ENCODE data around the gene C10orf62. TPM values are rescaled to one million over a fixed set of nuclear protein-coding genes. Genes with fewer than 3 reads are reported as not detected.

C10orf62 gene
- total RNA-seq, 2 experiments from 2014 or later = not detected

GRCh38 chr10:97590748-97591495, 1.4 kb downstream of the C10orf62 start:
- ChIA-PET CTCF (interaction anchor here (1.3 kb wide), 1 partner anchor 381 kb away, joined by 4 read pairs; no protein-coding TSS in a partner anchor), POLR2A (no interaction called here)
- intact Hi-C loops (cut with micrococcal nuclease) = no loop called here
- H3K9me3 Mint-ChIP-seq = no peaks in the 10 kb centered on the region
- H3K27me3 Mint-ChIP-seq = no peaks in the 10 kb centered on the region
- no peak overlapping the region for H3K4me3 Mint-ChIP-seq
- no peak overlapping the region for H3K27ac Mint-ChIP-seq
- no peaks in the 10 kb centered on the region for H3K4me1 Mint-ChIP-seq (ENCODE audit: low read depth)
- DNase-seq = no peak
- H3K36me3 Mint-ChIP-seq = no peaks in the 10 kb centered on the region

GRCh38 chr10:97593421-97593820, 3.9 kb downstream of the C10orf62 start:
- CTCF ChIA-PET = no interaction called here
- POLR2A ChIA-PET = no interaction called here
- Mint-ChIP-seq H3K4me3 (no peak overlapping the region), H3K36me3 (no peaks in the 10 kb centered on the region), H3K9me3 (no peaks in the 10 kb centered on the region), H3K27me3 (no peaks in the 10 kb centered on the region), H3K4me1 (ENCODE audit: low read depth) (no peaks in the 10 kb centered on the region), H3K27ac (no peak overlapping the region)
- DNase-seq = no peak
- intact Hi-C loops (cut with micrococcal nuclease) = no loop called here

GRCh38 chr10:97596101-97597082, 6.9 kb downstream of the C10orf62 start:
- H3K36me3 Mint-ChIP-seq = no peaks in the 10 kb centered on the region
- ChIA-PET CTCF (interaction anchor here (0.7 kb wide), 1 partner anchor 314 kb away, joined by 3 read pairs; no protein-coding TSS in a partner anchor), POLR2A (interaction anchor here (0.6 kb wide), 1 partner anchor 196 kb away, joined by 3 read pairs; no protein-coding TSS in a partner anchor)
- no peaks in the 10 kb centered on the region for H3K9me3 Mint-ChIP-seq
- no peak overlapping the region for H3K27ac Mint-ChIP-seq
- no peaks in the 10 kb centered on the region for H3K27me3 Mint-ChIP-seq
- no peak for DNase-seq
- intact Hi-C loops (cut with micrococcal nuclease) = no loop called here
- no peak overlapping the region for H3K4me3 Mint-ChIP-seq
- H3K4me1 Mint-ChIP-seq (ENCODE audit: low read depth) = no peaks in the 10 kb centered on the region

GRCh38 chr10:97597778-97598177, 8.3 kb downstream of the C10orf62 start:
- POLR2A ChIA-PET = no interaction called here
- Mint-ChIP-seq H3K9me3 (no peaks in the 10 kb centered on the region), H3K4me1 (ENCODE audit: low read depth) (no peaks in the 10 kb centered on the region), H3K27ac (no peak overlapping the region), H3K27me3 (no peaks in the 10 kb centered on the region), H3K36me3 (no peaks in the 10 kb centered on the region), H3K4me3 (no peak overlapping the region)
- DNase-seq = no peak
- CTCF ChIA-PET = interaction anchor here (0.8 to 1.3 kb wide), 3 partner anchors 15 to 63 kb away, joined by 3 read pairs; no protein-coding TSS in a partner anchor
- intact Hi-C loops (cut with micrococcal nuclease) = no loop called here

- ChIA-PET CTCF (interaction anchor here (0.8 to 1.7 kb wide), 4 partner anchors 14 to 64 kb away, joined by 3 to 5 read pairs (median 3); partner anchors contain the start of gene ANKRD2), POLR2A (no interaction called here)
- intact Hi-C loops (cut with micrococcal nuclease) = no loop called here
- H3K27me3 Mint-ChIP-seq = no peaks in the 10 kb centered on the region
- H3K9me3 Mint-ChIP-seq = no peaks in the 10 kb centered on the region
- no peaks in the 10 kb centered on the region for H3K36me3 Mint-ChIP-seq
- H3K27ac Mint-ChIP-seq = no peak overlapping the region
- no peaks in the 10 kb centered on the region for H3K4me1 Mint-ChIP-seq (ENCODE audit: low read depth)
- H3K4me3 Mint-ChIP-seq = no peak overlapping the region
- no peak for DNase-seq
Observed at GRCh38 chr10:97598407-97599271, 9.1 kb downstream of the C10orf62 start.

- Mint-ChIP-seq H3K36me3 (no peaks in the 10 kb centered on the region), H3K27ac (no peak overlapping the region), H3K4me3 (no peak overlapping the region), H3K4me1 (ENCODE audit: low read depth) (no peaks in the 10 kb centered on the region), H3K9me3 (no peaks in the 10 kb centered on the region), H3K27me3 (no peaks in the 10 kb centered on the region)
- no peak for DNase-seq
- intact Hi-C loops (cut with micrococcal nuclease) = no loop called here
- ChIA-PET CTCF (interaction anchor here (1.7 kb wide), 1 partner anchor 27 kb away, joined by 5 read pairs; the partner anchor contains the start of gene ANKRD2), POLR2A (no interaction called here)
Observed at GRCh38 chr10:97599272-97599619, 9.7 kb downstream of the C10orf62 start.

- H3K36me3 Mint-ChIP-seq = no peaks in the 10 kb centered on the region
- no peak overlapping the region for H3K27ac Mint-ChIP-seq
- H3K4me1 Mint-ChIP-seq (ENCODE audit: low read depth) = no peaks in the 10 kb centered on the region
- H3K4me3 Mint-ChIP-seq = no peak overlapping the region
- no peak for DNase-seq
- ChIA-PET POLR2A (no interaction called here), CTCF (interaction anchor here (1.7 kb wide), 1 partner anchor 29 kb away, joined by 5 read pairs; the partner anchor contains the start of gene ANKRD2)
- no peaks in the 10 kb centered on the region for H3K9me3 Mint-ChIP-seq
- intact Hi-C loops (cut with micrococcal nuclease) = no loop called here
- no peaks in the 10 kb centered on the region for H3K27me3 Mint-ChIP-seq
Observed at GRCh38 chr10:97600616-97601015, 11.1 kb downstream of the C10orf62 start.

GRCh38 chr10:97601268-97602215, 12.0 kb downstream of the C10orf62 start:
- DNase-seq = no peak
- Mint-ChIP-seq H3K9me3 (no peaks in the 10 kb centered on the region), H3K36me3 (no peaks in the 10 kb centered on the region), H3K4me1 (ENCODE audit: low read depth) (no peaks in the 10 kb centered on the region), H3K4me3 (no peak overlapping the region), H3K27ac (no peak overlapping the region), H3K27me3 (no peaks in the 10 kb centered on the region)
- ChIA-PET CTCF (no interaction called here), POLR2A (no interaction called here)
- intact Hi-C loops (cut with micrococcal nuclease) = no loop called here

- CTCF ChIA-PET = interaction anchor here (0.8 kb wide), 1 partner anchor 35 kb away, joined by 3 read pairs; no protein-coding TSS in a partner anchor
- no peak overlapping the region for H3K4me3 Mint-ChIP-seq
- no peak for DNase-seq
- no peaks in the 10 kb centered on the region for H3K36me3 Mint-ChIP-seq
- POLR2A ChIA-PET = no interaction called here
- H3K4me1 Mint-ChIP-seq (ENCODE audit: low read depth) = no peaks in the 10 kb centered on the region
- no peaks in the 10 kb centered on the region for H3K9me3 Mint-ChIP-seq
- no peaks in the 10 kb centered on the region for H3K27me3 Mint-ChIP-seq
- no peak overlapping the region for H3K27ac Mint-ChIP-seq
- intact Hi-C loops (cut with micrococcal nuclease) = no loop called here
Observed at GRCh38 chr10:97607095-97607636, 17.6 kb downstream of the C10orf62 start.

GRCh38 chr10:97608991-97609561, 19.6 kb downstream of the C10orf62 start:
- no peaks in the 10 kb centered on the region for H3K36me3 Mint-ChIP-seq
- no peak overlapping the region for H3K27ac Mint-ChIP-seq
- H3K4me1 Mint-ChIP-seq (ENCODE audit: low read depth) = no peaks in the 10 kb centered on the region
- DNase-seq = no peak
- CTCF ChIA-PET = interaction anchor here (0.5 kb wide), 1 partner anchor 639 kb away, joined by 3 read pairs; no protein-coding TSS in a partner anchor
- intact Hi-C loops (cut with micrococcal nuclease) = no loop called here
- POLR2A ChIA-PET = no interaction called here
- no peaks in the 10 kb centered on the region for H3K9me3 Mint-ChIP-seq
- no peak overlapping the region for H3K4me3 Mint-ChIP-seq
- no peaks in the 10 kb centered on the region for H3K27me3 Mint-ChIP-seq

All from activated CD4-positive, alpha-beta memory T cell treated with anti-CD3 and anti-CD28 coated beads for 36 hours (primary cell).